22Rv1 (cell line): ENCODE measurements around the gene PTF1A.

ENCODE experiments used
- CTCF ChIP-seq: fragments of 450-650 bp; IDR thresholded peaks from 2 replicates; pipeline ENCODE4 v1.5.1; 2017; ENCODE audit warnings: mild to moderate bottlenecking
- ZFX ChIP-seq: fragments of 450-650 bp; IDR thresholded peaks from 2 replicates; pipeline ENCODE4 v1.6.1; 2017; ENCODE audit warnings: antibody characterized with exemption, borderline replicate concordance

- TF ChIP-seq CTCF (no peak), ZFX (no peak)
Observed at GRCh38 chr10:23194966-23195845, 3.1 kb downstream of the PTF1A start.
